Gastroesophageal sphincter (tissue), 3 donors: ENCODE results near the gene DAG1.

Experiments
- EP300 ChIP-seq: sonication (generic); formaldehyde crosslinking; IDR thresholded peaks from one replicate; pipeline ENCODE4 v1.6.1; 2017; ENCODE audit warnings: antibody characterized with exemption, mild to moderate bottlenecking
- POLR2A ChIP-seq, 2 donors: fragments of 450-650 bp; IDR thresholded peaks; one replicate each; pipeline ENCODE4 v1.6.1; 2017; ENCODE audit warnings: antibody characterized with exemption in 2 of 2, mild to moderate bottlenecking in 2 of 2, moderate library complexity in 1 of 2
- POLR2AphosphoS5 ChIP-seq: sonication (generic); formaldehyde crosslinking; IDR thresholded peaks from one replicate; pipeline ENCODE4 v1.6.1; 2017; ENCODE audit warnings: antibody characterized with exemption
- TF ChIP-seq, protein P1 (sequence below), 4 experiments: fragments of 200-600 bp in 2 of 4; fragments of 450-650 bp in 2 of 4; sonication (generic) in 1 of 4; IDR thresholded peaks; one replicate each; pipeline ENCODE4 v1.5.1; 2017 to 2019; ENCODE audit warnings: antibody characterized with exemption in 4 of 4, mild to moderate bottlenecking in 2 of 4, moderate library complexity in 2 of 4

DNA sequence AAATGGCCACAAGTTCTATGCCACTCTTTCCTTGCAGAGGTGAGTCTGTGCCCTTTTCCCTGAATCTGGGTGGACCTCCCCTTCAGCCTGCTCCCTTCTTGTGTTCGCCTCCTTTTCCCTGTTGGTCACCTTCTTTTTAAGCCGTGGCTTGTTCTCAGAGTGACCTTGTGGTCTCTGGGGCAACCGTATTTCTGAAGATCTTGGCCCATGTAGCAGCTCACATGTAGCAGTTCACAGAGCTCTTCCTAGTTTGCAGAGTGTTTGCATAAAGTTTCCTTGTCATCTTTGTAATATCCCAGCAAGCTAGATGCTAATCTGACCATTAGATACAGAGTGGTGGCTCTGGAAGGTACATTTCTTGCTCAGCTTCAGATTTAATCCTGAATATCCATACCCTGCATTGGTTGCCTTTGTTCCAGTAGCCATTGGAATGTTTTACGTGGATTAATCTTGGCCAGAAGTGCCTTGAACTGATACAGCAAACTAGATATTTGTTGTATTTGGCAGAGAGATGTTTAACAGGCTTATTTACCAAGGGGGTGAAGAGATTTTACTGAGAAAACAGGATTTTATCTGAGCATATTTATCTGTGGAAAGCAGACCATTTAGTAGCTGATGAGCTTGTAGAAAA, 43.5 kb downstream of the DAG1 start:
- TF ChIP-seq, protein P1, sequence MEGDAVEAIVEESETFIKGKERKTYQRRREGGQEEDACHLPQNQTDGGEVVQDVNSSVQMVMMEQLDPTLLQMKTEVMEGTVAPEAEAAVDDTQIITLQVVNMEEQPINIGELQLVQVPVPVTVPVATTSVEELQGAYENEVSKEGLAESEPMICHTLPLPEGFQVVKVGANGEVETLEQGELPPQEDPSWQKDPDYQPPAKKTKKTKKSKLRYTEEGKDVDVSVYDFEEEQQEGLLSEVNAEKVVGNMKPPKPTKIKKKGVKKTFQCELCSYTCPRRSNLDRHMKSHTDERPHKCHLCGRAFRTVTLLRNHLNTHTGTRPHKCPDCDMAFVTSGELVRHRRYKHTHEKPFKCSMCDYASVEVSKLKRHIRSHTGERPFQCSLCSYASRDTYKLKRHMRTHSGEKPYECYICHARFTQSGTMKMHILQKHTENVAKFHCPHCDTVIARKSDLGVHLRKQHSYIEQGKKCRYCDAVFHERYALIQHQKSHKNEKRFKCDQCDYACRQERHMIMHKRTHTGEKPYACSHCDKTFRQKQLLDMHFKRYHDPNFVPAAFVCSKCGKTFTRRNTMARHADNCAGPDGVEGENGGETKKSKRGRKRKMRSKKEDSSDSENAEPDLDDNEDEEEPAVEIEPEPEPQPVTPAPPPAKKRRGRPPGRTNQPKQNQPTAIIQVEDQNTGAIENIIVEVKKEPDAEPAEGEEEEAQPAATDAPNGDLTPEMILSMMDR (IDR thresholded peaks at IDR 0.05): no peak
- TF ChIP-seq POLR2A (IDR thresholded peaks at IDR 0.05) (no peak), EP300 (no peak), POLR2AphosphoS5 (no peak)
